Small intestine (tissue), 7 donors: ENCODE measurements around the gene MT2A. TPM values are rescaled to one million over a fixed set of nuclear protein-coding genes. Genes with fewer than 3 reads are reported as not detected.

ENCODE experiments used
- DNase-seq, 2 donors: peaks; one replicate each; pipeline versions ENCODE4 v3.0.0 to v3.0.0-alpha.2; 2013
- FAIRE-seq: peaks from 2 replicates; lab custom pipeline; 2012; peaks lifted over from hg19 to GRCh38; lab: Jason Lieb, UNC
- H3K27ac ChIP-seq, 3 donors: one replicate each; pipeline ENCODE4 v1.5.1; 2013; ENCODE audit warnings: low read length in 2 of 3, mild to moderate bottlenecking in 2 of 3, control low read depth in 1 of 3, inconsistent platforms in 1 of 3, low read depth in 1 of 3, moderate library complexity in 1 of 3
- H3K27me3 ChIP-seq, 3 donors: one replicate each; pipeline ENCODE4 v1.6.1; 2013; ENCODE audit warnings: low read length in 3 of 3, inconsistent platforms in 1 of 3; ENCODE audit not compliant: control insufficient read depth in 3 of 3, insufficient read depth in 3 of 3
- H3K36me3 ChIP-seq, 3 donors: one replicate each; pipeline ENCODE4 v1.6.1; 2013; ENCODE audit warnings: low read length in 3 of 3, inconsistent platforms in 1 of 3, low read depth in 1 of 3, mild to moderate bottlenecking in 1 of 3, moderate library complexity in 1 of 3; ENCODE audit not compliant: control insufficient read depth in 3 of 3, insufficient read depth in 2 of 3
- H3K4me1 ChIP-seq, 3 donors: one replicate each; pipeline ENCODE4 v1.6.1; 2013; ENCODE audit warnings: low read length in 2 of 3, inconsistent platforms in 1 of 3, low read depth in 1 of 3, mild to moderate bottlenecking in 1 of 3, moderate library complexity in 1 of 3; ENCODE audit not compliant: control insufficient read depth in 3 of 3, insufficient read depth in 2 of 3
- H3K4me3 ChIP-seq, 3 donors: one replicate each; pipeline ENCODE4 v1.5.1; 2013; ENCODE audit warnings: low read length in 3 of 3, control low read depth in 1 of 3, inconsistent platforms in 1 of 3, low read depth in 1 of 3, mild to moderate bottlenecking in 1 of 3, moderate library complexity in 1 of 3
- H3K9me3 ChIP-seq, 2 donors: one replicate each; pipeline ENCODE4 v1.6.1; 2013; ENCODE audit warnings: low read depth in 1 of 2, low read length in 1 of 2; ENCODE audit not compliant: control insufficient read depth in 2 of 2, insufficient read depth in 1 of 2
- WGBS, 3 donors: extraction: QIAGEN DNeasy Blood & Tissue Kit; methylation state at CpG; one replicate each; pipeline ENCODE4 v1.1.7; 2013; 5-methylcytosine and 5-hydroxymethylcytosine counted together
- polyA plus RNA-seq, 4 donors: library from polyadenylated mRNA; stranded (reverse) in 3 of 4; unstranded in 1 of 4; fragments of 200-250 nt in 3 of 4; fragments of 120-200 nt in 1 of 4; gene quantifications; one replicate each; pipeline versions ENCODE4 v1.2.1 to v1.2.3, GENCODE V29; 2013
- donor health status: healthy with polysubstance abuse.
- donor health status: control.
- donor health status: control.
- donor health status: Bipolar disorder and iron deficiency.
- donor health status: healthy.

The MT2A gene
- polyA plus RNA-seq, 4 donors: 133 to 464 (median 194) TPM

DNA sequence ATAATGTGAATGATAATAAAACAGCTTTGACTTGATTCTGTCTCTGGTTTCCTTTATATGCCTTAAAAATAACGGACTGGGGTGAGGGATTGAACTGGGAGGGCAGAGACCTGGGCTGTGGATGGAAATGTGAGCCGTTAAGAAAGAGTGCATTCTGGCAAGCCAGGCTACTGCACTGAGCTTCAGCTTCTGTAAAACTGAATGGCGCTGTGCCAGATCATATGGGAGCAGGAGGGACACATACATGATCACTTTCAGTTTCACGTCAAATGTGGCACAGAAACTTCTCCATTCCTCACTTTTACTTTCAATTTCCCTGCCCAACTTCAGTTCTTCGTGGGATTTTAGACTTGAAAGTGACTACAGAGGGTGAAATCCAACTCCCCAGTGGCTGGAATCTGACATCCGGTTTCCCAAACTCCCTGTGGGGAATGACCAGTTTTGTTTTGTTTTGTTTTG lies 1.1 kb downstream of the MT2A start:
- no peaks in the 10 kb centered on the region for H3K9me3 ChIP-seq
- H3K27ac ChIP-seq: peak overlapping the region; percentile 56 to 90 (median 62)
- H3K4me1 ChIP-seq: peaks cover 2 to 26% (median 8%) of the 10 kb centered on the region in 3 donors
- FAIRE-seq (no peak), DNase-seq (peak; percentile 92 to 95)
- no peaks in the 10 kb centered on the region for H3K27me3 ChIP-seq
- 0 to 1% (median 1%) methylated on average over 6 of the region's 6 CpGs for WGBS, 3 donors
- H3K36me3 ChIP-seq: no peaks in the 10 kb centered on the region
- peak overlapping the region in 2 of 3 donors; percentile 51 to 66 for H3K4me3 ChIP-seq

DNA sequence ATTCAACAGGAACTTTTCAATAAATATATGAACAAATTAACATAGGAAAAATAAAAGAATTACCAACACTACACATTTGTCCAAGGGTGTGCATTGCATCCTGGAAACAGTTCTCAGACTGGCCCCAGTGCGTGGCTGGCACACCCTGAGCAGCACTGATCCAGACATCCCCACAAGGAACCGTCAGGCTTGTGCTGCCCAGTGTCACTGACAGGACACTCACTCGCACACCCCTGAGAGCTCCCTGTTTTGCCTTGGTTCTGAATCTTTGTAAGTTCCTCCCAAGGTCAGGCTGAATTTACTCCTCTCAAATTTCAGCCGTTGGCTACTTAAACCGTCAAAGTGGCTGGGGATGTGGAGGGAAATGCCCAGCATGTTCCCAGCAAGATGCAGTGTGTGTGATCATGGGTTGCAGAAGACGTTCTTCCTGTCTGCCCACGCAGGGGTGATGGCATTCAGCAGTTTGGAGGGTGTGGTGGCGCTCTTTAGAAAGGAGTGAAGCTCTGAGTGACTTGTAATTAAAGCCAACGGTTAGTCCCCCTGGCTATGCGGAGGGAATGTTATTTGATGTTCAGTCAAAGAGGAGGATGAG lies 1.7 kb downstream of the MT2A start:
- DNase-seq (peak; percentile 43 to 52), FAIRE-seq (no peak)

GRCh38 chr16:56610609-56611111 lies 2.3 kb downstream of the MT2A start:
- Histone ChIP-seq H3K36me3 (no peaks in the 10 kb centered on the region), H3K27me3 (no peaks in the 10 kb centered on the region), H3K9me3 (no peaks in the 10 kb centered on the region), H3K4me1 (peaks cover 2 to 26% (median 8%) of the 10 kb centered on the region in 3 donors), H3K27ac (peak overlapping the region in 2 of 3 donors; percentile 79 to 96), H3K4me3 (no peak overlapping the region)
- no peak for DNase-seq
- 35 to 47% (median 46%) methylated on average over 2 of the region's 2 CpGs for WGBS, 3 donors
- no peak for FAIRE-seq

More for the DNA sequence above, 1.7 kb downstream of the MT2A start:
- Histone ChIP-seq H3K4me3 (peak overlapping the region in 1 of 3 donors; percentile 66), H3K27ac (peak overlapping the region; percentile 56 to 96 (median 79)), H3K27me3 (no peaks in the 10 kb centered on the region), H3K36me3 (no peaks in the 10 kb centered on the region), H3K4me1 (peaks cover 2 to 26% (median 8%) of the 10 kb centered on the region in 3 donors), H3K9me3 (no peaks in the 10 kb centered on the region)
- 8 to 17% (median 9%) methylated on average over 10 of the region's 10 CpGs for WGBS, 3 donors

- no peaks in the 10 kb centered on the region for H3K27me3 ChIP-seq
- 69 to 83% (median 83%) methylated on average over 2 of the region's 2 CpGs for WGBS, 3 donors
- no peak for DNase-seq
- no peak overlapping the region for H3K4me3 ChIP-seq
- H3K36me3 ChIP-seq: no peaks in the 10 kb centered on the region
- H3K9me3 ChIP-seq: no peaks in the 10 kb centered on the region
- no peak for FAIRE-seq
- H3K27ac ChIP-seq: peak overlapping the region in 2 of 3 donors; percentile 17 to 96
- peaks cover 2 to 26% (median 8%) of the 10 kb centered on the region in 3 donors for H3K4me1 ChIP-seq
Observed at GRCh38 chr16:56611281-56611833, 3.0 kb downstream of the MT2A start.

DNA sequence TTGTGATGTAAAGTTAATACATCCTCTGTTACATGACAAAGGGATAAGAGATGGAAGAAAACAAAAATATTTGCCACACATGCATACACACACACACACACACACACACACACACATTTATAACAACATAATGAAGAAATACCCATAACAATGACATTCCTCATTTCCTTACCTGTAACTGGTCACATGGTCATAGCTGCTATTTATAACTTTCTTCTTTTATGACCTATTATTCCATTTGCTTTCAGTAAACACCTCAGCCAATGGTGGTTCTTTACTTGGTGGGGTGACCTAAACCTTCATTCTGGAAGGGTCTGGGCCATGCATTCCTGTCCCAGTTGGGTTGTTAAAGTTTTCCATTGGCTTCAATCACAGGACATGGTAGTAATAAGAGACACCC lies 5.3 kb downstream of the MT2A start:
- DNase-seq: no peak
- Histone ChIP-seq H3K27ac (no peak overlapping the region), H3K36me3 (no peaks in the 10 kb centered on the region), H3K4me1 (peaks cover 2 to 24% (median 8%) of the 10 kb centered on the region in 3 donors), H3K9me3 (no peaks in the 10 kb centered on the region), H3K27me3 (peaks cover 0 to 19% (median 0%) of the 10 kb centered on the region in 3 donors), H3K4me3 (no peak overlapping the region)
- FAIRE-seq: no peak

GRCh38 chr16:56614549-56614991 lies 6.2 kb downstream of the MT2A start:
- FAIRE-seq: no peak
- peaks cover 2 to 15% (median 8%) of the 10 kb centered on the region in 3 donors for H3K4me1 ChIP-seq
- no peaks in the 10 kb centered on the region for H3K9me3 ChIP-seq
- DNase-seq: no peak
- H3K4me3 ChIP-seq: no peak overlapping the region
- H3K36me3 ChIP-seq: no peaks in the 10 kb centered on the region
- H3K27me3 ChIP-seq: peaks cover 0 to 22% (median 0%) of the 10 kb centered on the region in 3 donors
- H3K27ac ChIP-seq: no peak overlapping the region

DNA sequence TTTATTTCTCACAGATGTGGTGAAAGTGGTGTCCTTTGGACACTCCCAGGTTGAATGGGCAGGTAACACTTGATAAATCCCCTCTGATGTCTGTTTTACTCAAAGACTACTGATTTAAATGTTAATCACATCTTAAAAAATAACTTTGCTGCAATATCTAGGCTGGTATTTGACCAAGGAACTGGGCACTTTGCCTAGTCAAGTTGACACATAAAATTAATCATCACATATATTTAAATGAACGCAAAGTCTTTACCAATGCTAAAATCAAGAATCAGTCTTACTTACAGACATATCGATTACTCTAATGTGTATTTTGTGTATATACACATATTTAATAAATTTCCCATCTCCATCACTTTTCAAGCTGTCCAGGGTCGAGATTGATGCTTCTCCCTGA lies 7.0 kb downstream of the MT2A start:
- no peaks in the 10 kb centered on the region for H3K36me3 ChIP-seq
- peaks cover 0 to 22% (median 0%) of the 10 kb centered on the region in 3 donors for H3K27me3 ChIP-seq
- H3K27ac ChIP-seq: no peak overlapping the region
- H3K4me1 ChIP-seq: peaks cover 2 to 9% (median 4%) of the 10 kb centered on the region in 3 donors
- no peak for FAIRE-seq
- no peaks in the 10 kb centered on the region for H3K9me3 ChIP-seq
- DNase-seq: no peak
- H3K4me3 ChIP-seq: no peak overlapping the region
- WGBS, 3 donors: 85 to 93% (median 93%) methylated on average over 3 of the region's 3 CpGs

DNA sequence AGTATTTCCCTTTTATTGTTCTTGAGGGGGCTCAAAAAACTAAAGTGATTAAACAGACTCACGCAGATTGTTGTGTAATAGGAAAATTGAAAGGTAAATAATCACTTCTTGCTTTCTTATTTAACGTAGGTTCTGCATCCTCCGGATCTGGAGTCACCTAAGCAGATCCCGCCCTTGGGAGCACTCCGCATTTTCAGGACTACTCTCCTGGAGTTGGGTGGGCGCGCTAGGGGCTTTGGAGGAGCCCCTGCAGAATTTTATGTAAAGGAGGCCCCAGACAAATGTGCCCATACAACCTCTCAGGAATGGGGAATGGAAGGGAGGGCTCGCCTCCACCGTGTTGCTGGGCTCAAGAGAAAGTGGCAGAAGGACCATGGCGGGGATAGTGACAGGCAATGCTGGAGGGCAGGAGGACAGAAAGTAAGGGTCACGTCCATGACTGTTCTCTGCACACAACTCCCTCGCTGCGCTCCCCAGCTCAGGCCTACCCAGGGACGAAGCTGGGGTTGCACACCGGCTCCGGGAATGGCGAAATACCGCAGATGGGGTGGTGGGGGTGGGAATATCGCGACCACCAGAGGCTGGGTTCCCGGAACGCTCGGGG lies 8.3 kb downstream of the MT2A start:
- Histone ChIP-seq H3K4me1 (peaks cover 0 to 6% (median 0%) of the 10 kb centered on the region in 3 donors), H3K27me3 (peaks cover 0 to 22% (median 0%) of the 10 kb centered on the region in 3 donors), H3K4me3 (peak overlapping the region in 2 of 3 donors; percentile 29 to 31), H3K36me3 (no peaks in the 10 kb centered on the region), H3K9me3 (no peaks in the 10 kb centered on the region), H3K27ac (no peak overlapping the region)
- no peak for FAIRE-seq
- no peak for DNase-seq
- WGBS, 3 donors: 51 to 75% (median 57%) methylated on average over 17 to 23 of the region's 23 CpGs
